GM20431 (cell line): Measurements from ENCODE around the gene LILRB3.
"Not testable (repeated sequence)": the region's sequence is repeated elsewhere in the genome, so short reads cannot be mapped to it uniquely, and the experiment has no call there.

Experiments
- in situ Hi-C: fragments of 300-500 bp; cut with MseI, MboI; formaldehyde crosslinking; loops from one replicate; pipeline ENCODE4 v1.15.0; 2020; ENCODE audit warnings: low sequenced_read_pairs; ENCODE audit not compliant: unreplicated experiment

LILRB3 gene

GRCh38 chr19:54191811-54192453 lies 30.9 kb downstream of the LILRB3 start:
- in situ Hi-C loops: no loop called here

- in situ Hi-C loops: no loop called here
These were observed 31.6 kb downstream of the LILRB3 start, which contains the start of gene TSEN34 for GRCh38 chr19:54191011-54191810. TSEN34 (plus strand) TSS chr19:54191308; CDS start chr19:54191365, 57 bp downstream.

- in situ Hi-C loops: no loop called here
These were observed 32.2 kb downstream of the LILRB3 start for GRCh38 chr19:54190503-54191010.

GRCh38 chr19:54189735-54190502 lies 32.9 kb downstream of the LILRB3 start:
- in situ Hi-C loops: no loop called here

- in situ Hi-C loops: no loop called here
These were observed 33.6 kb downstream of the LILRB3 start, which contains the start of gene MBOAT7 for GRCh38 chr19:54189145-54189734. MBOAT7 (minus strand) TSS chr19:54189580; CDS start chr19:54188508, 1,072 bp downstream.

- in situ Hi-C loops: no loop called here
These were observed 34.5 kb downstream of the LILRB3 start for GRCh38 chr19:54188215-54188871.

GRCh38 chr19:54186934-54187381 lies 35.8 kb downstream of the LILRB3 start:
- in situ Hi-C loops: no loop called here

GRCh38 chr19:54186351-54186750 lies 36.5 kb downstream of the LILRB3 start:
- in situ Hi-C loops: no loop called here

GRCh38 chr19:54183431-54183830 lies 39.4 kb downstream of the LILRB3 start:
- in situ Hi-C loops: no loop called here

- in situ Hi-C loops: not testable (repeated sequence)
These were observed 40.9 kb downstream of the LILRB3 start for GRCh38 chr19:54181894-54182293.

GRCh38 chr19:54180691-54181091 lies 42.1 kb downstream of the LILRB3 start:
- in situ Hi-C loops: no loop called here

GRCh38 chr19:54179921-54180461 lies 42.8 kb downstream of the LILRB3 start:
- in situ Hi-C loops: loop anchor here (5.0 kb wide), 1 partner anchor 47 kb away; no protein-coding TSS in a partner anchor

GRCh38 chr19:54179262-54179852 lies 43.5 kb downstream of the LILRB3 start:
- in situ Hi-C loops: loop anchor here (5.0 kb wide), 1 partner anchor 48 kb away; no protein-coding TSS in a partner anchor

GRCh38 chr19:54178581-54179261 lies 44.1 kb downstream of the LILRB3 start:
- in situ Hi-C loops: loop anchor here (5.0 kb wide), 1 partner anchor 49 kb away; no protein-coding TSS in a partner anchor

GRCh38 chr19:54173951-54174834 lies 48.6 kb downstream of the LILRB3 start:
- in situ Hi-C loops: no loop called here

- in situ Hi-C loops: no loop called here
These were observed 49.5 kb downstream of the LILRB3 start for GRCh38 chr19:54173359-54173699.
